Ascending aorta (tissue), 2 donors: ENCODE results near the gene AGAP1. TPM values are rescaled to one million over a fixed set of nuclear protein-coding genes. Genes with fewer than 3 reads are reported as not detected.

Experiments
- DNase-seq, 2 donors: peaks; one replicate each; pipeline ENCODE4 v3.0.0-alpha.2; 2019; ENCODE audit warnings: low spot score in 2 of 2
- H3K27ac ChIP-seq, 2 donors: fragments of 200-600 bp; sonication (generic); one replicate each; pipeline ENCODE4 v1.5.1; 2016 to 2017; ENCODE audit warnings: mild to moderate bottlenecking in 1 of 2
- H3K27me3 ChIP-seq: fragments of 200-600 bp; sonication (generic); one replicate; pipeline ENCODE4 v1.5.1; 2017
- H3K36me3 ChIP-seq, 2 donors: fragments of 200-600 bp; sonication (generic); one replicate each; pipeline ENCODE4 v1.5.1; 2016
- H3K4me1 ChIP-seq, 2 donors: fragments of 200-600 bp; sonication (generic); one replicate each; pipeline ENCODE4 v1.5.1; 2016 to 2017; ENCODE audit warnings: mild to moderate bottlenecking in 1 of 2
- H3K4me3 ChIP-seq, 2 donors: fragments of 200-600 bp; sonication (generic); one replicate each; pipeline ENCODE4 v1.5.1; 2016 to 2017; ENCODE audit warnings: mild to moderate bottlenecking in 1 of 2
- H3K9me3 ChIP-seq, 2 donors: fragments of 200-600 bp; sonication (generic); one replicate each; pipeline ENCODE4 v1.5.1; 2016
- CTCF ChIP-seq, 3 experiments: fragments of 200-600 bp in 2 of 3; fragments of 450-650 bp in 1 of 3; sonication (generic) in 2 of 3; IDR thresholded peaks; one replicate each; pipeline ENCODE4 v1.5.1; 2016 to 2019; ENCODE audit warnings: antibody characterized with exemption in 3 of 3, mild to moderate bottlenecking in 1 of 3, moderate library complexity in 1 of 3
- intact Hi-C: fragments of 100-400 bp; cut with DNase I; formaldehyde crosslinking; loops from one replicate; pipeline ENCODE4 v1.15.1; 2023
- total RNA-seq: library from RNA; depleted of rRNA; stranded (reverse); fragments of >200 nt; gene quantifications from one replicate; pipeline ENCODE4 v1.1.0, GENCODE V29; 2016

Gene AGAP1
- total RNA-seq, 1 donor from 2014 or later: 19.7 TPM

- Histone ChIP-seq H3K4me3 (no peak overlapping the region), H3K4me1 (no peaks in the 10 kb centered on the region), H3K27ac (no peak overlapping the region), H3K27me3 (no peaks in the 10 kb centered on the region), H3K9me3 (no peaks in the 10 kb centered on the region), H3K36me3 (no peaks in the 10 kb centered on the region)
- DNase-seq: no peak
- no peak for TF ChIP-seq CTCF (IDR thresholded peaks at IDR 0.05)
- intact Hi-C loops: no loop called here
Observed at GRCh38 chr2:236019434-236019833, 525.6 kb downstream of the AGAP1 start.

- DNase-seq: no peak
- Histone ChIP-seq H3K9me3 (no peaks in the 10 kb centered on the region), H3K4me3 (no peak overlapping the region), H3K27ac (no peak overlapping the region), H3K4me1 (no peaks in the 10 kb centered on the region), H3K36me3 (no peaks in the 10 kb centered on the region), H3K27me3 (no peaks in the 10 kb centered on the region)
- TF ChIP-seq CTCF (IDR thresholded peaks at IDR 0.05): no peak
- intact Hi-C loops: no loop called here
Observed at GRCh38 chr2:236021499-236022057, 527.7 kb downstream of the AGAP1 start.

GRCh38 chr2:236022128-236022527, 528.3 kb downstream of the AGAP1 start:
- Histone ChIP-seq H3K27ac (no peak overlapping the region), H3K27me3 (no peaks in the 10 kb centered on the region), H3K36me3 (no peaks in the 10 kb centered on the region), H3K4me1 (no peaks in the 10 kb centered on the region), H3K4me3 (no peak overlapping the region), H3K9me3 (no peaks in the 10 kb centered on the region)
- DNase-seq: no peak
- TF ChIP-seq CTCF (IDR thresholded peaks at IDR 0.05): no peak
- intact Hi-C loops: no loop called here

- no peak for TF ChIP-seq CTCF (IDR thresholded peaks at IDR 0.05)
- H3K4me1 ChIP-seq: no peaks in the 10 kb centered on the region
- no peak overlapping the region for H3K4me3 ChIP-seq
- H3K27me3 ChIP-seq: no peaks in the 10 kb centered on the region
- no peaks in the 10 kb centered on the region for H3K9me3 ChIP-seq
- DNase-seq: no peak
- H3K36me3 ChIP-seq: no peaks in the 10 kb centered on the region
- intact Hi-C loops: no loop called here
- H3K27ac ChIP-seq: no peak overlapping the region
Observed at GRCh38 chr2:236025892-236026291, 532.0 kb downstream of the AGAP1 start.

- Histone ChIP-seq H3K27ac (no peak overlapping the region), H3K9me3 (no peaks in the 10 kb centered on the region), H3K4me3 (no peak overlapping the region), H3K4me1 (no peaks in the 10 kb centered on the region), H3K27me3 (no peaks in the 10 kb centered on the region), H3K36me3 (no peaks in the 10 kb centered on the region)
- no peak for DNase-seq
- intact Hi-C loops: no loop called here
- no peak for TF ChIP-seq CTCF (IDR thresholded peaks at IDR 0.05)
Observed at GRCh38 chr2:236026841-236027240, 533.0 kb downstream of the AGAP1 start.

GRCh38 chr2:236028066-236028465, 534.2 kb downstream of the AGAP1 start:
- Histone ChIP-seq H3K27me3 (no peaks in the 10 kb centered on the region), H3K4me3 (no peak overlapping the region)
- no peak for DNase-seq

More at GRCh38 chr2:236028066-236028465, 534.2 kb downstream of the AGAP1 start:
- H3K9me3 ChIP-seq: no peaks in the 10 kb centered on the region
- no peak for TF ChIP-seq CTCF (IDR thresholded peaks at IDR 0.05)
- H3K4me1 ChIP-seq: no peaks in the 10 kb centered on the region
- intact Hi-C loops: no loop called here
- no peaks in the 10 kb centered on the region for H3K36me3 ChIP-seq
- no peak overlapping the region for H3K27ac ChIP-seq
